Measurements from ENCODE around the gene MED16. TPM values are rescaled to one million over a fixed set of nuclear protein-coding genes. Genes with fewer than 3 reads are reported as not detected.

The MED16 gene
- total RNA-seq, 1 experiment from 2014 or later: 83.1 TPM

DNA sequence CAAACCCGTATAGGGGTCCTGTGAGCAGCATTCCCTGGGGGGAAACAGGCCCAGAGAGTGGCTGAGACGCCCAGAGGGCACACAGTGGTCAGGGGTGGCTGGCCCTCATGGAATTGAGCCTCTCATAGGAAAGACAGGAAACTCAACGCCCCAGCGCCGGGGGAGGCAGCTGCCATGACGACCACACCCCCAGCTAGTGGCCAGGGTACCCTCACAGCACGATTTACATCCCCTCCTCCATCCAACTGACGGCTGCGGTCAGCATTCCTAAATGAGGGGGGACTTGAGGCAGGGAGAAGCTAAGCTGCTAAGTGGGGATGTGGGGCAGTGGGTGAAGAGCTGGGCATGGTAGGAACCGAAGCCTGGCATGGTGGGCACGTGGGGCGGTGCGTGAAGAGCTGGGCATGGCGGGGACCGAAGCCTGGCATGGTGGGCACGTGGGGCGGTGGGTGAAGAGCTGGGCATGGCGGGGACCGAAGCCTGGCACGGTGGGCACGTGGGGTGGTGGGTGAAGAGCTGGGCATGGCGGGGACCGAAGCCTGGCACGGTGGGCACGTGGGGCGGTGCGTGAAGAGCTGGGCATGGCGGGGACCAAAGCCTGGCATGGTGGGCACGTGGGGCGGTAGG is 10.0 kb downstream of the MED16 start:
- Histone ChIP-seq H3K9me3 (ENCODE audit: control insufficient read depth, low read depth, low read length) (no peaks in the 10 kb centered on the region), H2AFZ (ENCODE audit: low read length) (no peak overlapping the region), H3K79me1 (ENCODE audit: insufficient read depth, low read depth, low read length, poor library complexity, severe bottlenecking) (no peaks in the 10 kb centered on the region), H3K23ac (ENCODE audit: insufficient read length, low read depth, low read length) (no peak overlapping the region), H2AK5ac (ENCODE audit: insufficient read length, low read length) (no peak overlapping the region), H4K8ac (replicated peaks; ENCODE audit: insufficient read length, low read depth, low read length) (no peak overlapping the region), H3K79me2 (ENCODE audit: insufficient read depth, low read length) (no peaks in the 10 kb centered on the region), H4K5ac (ENCODE audit: insufficient read length, low read depth, low read length) (no peak overlapping the region), H3K18ac (ENCODE audit: insufficient read length, low read depth, low read length) (no peak overlapping the region), H3K56ac (ENCODE audit: insufficient read length, low read depth, low read length) (no peak overlapping the region), H2BK120ac (ENCODE audit: low read depth, low read length, poor library complexity, severe bottlenecking) (no peak overlapping the region), H2BK20ac (ENCODE audit: low read depth, low read length, poor library complexity, severe bottlenecking) (no peak overlapping the region), H3K27ac (ENCODE audit: insufficient read length, low read depth, low read length) (no peak overlapping the region), H2BK12ac (ENCODE audit: insufficient read length, low read depth, low read length) (no peak overlapping the region), H3K9ac (ENCODE audit: extremely low read depth, insufficient read length, low read length) (no peak overlapping the region), H3K4me2 (ENCODE audit: insufficient read depth, insufficient read length, low read length) (no peak overlapping the region), H4K20me1 (ENCODE audit: control insufficient read depth, insufficient read depth, insufficient read length) (no peaks in the 10 kb centered on the region), H2BK5ac (ENCODE audit: insufficient read length, low read length) (no peak overlapping the region), H2BK15ac (ENCODE audit: low read depth, low read length) (no peak overlapping the region), H3K23me2 (ENCODE audit: insufficient read length, low read depth, low read length, poor library complexity, severe bottlenecking) (peaks cover 3% of the 10 kb centered on the region), H3K4ac (ENCODE audit: low read depth, low read length) (no peak overlapping the region), H4K91ac (ENCODE audit: insufficient read length, low read depth, low read length) (no peak overlapping the region), H3K27me3 (ENCODE audit: insufficient read depth, low read length) (no peaks in the 10 kb centered on the region), H3K4me1 (ENCODE audit: insufficient read depth, low read length) (no peaks in the 10 kb centered on the region), H3T11ph (ENCODE audit: low read length) (no peak overlapping the region), H3K14ac (ENCODE audit: insufficient read depth, low read length) (no peak overlapping the region)
- H3K27me3 Mint-ChIP-seq (ENCODE audit: low read depth): no peaks in the 10 kb centered on the region
- H3K36me3 Mint-ChIP-seq (ENCODE audit: insufficient read depth in 1 of 3, low read depth in 3 of 3): peaks cover 23 to 55% (median 45%) of the 10 kb centered on the region in 3 experiments
- TF ChIP-seq CTCF (conservative IDR thresholded peaks at IDR 0.05): no peak
- WGBS (ENCODE audit: extremely low coverage, insufficient read length, low lambda C conversion rate): no CpG with 5 or more reads among the region's 30 CpGs
- H3K9me3 Mint-ChIP-seq: no peaks in the 10 kb centered on the region
- H3K4me1 Mint-ChIP-seq: no peaks in the 10 kb centered on the region
- H3K27ac Mint-ChIP-seq: no peak overlapping the region
- DNase-seq: no peak
- H3K4me3 Mint-ChIP-seq: no peak overlapping the region

Data from H9 (cell line).